Measurements from ENCODE around the gene AP1S3.
A peak's percentile ranks its signal among the peaks of the same experiment; 100 is the strongest.

AP1S3 gene

DNA sequence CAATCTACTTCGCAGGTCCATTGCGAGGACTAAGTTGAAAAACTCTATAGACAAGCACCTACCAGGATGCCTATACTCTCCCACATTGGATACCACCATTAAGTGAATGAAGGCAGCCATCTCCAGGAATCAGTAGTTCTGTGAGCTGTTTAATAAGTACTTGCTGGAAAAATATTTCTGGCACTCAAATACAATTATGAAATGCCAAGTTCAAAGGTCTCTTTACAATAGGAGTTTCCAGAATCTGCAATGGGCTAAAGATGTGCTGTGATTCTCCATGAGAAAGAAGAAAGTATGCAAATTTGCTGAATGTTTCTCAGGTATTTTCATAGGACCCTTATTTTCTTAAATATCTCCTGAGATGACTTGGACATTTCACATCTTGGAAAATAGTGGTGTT is 103.0 kb downstream of the AP1S3 start:
- Mint-ChIP-seq H3K27me3 (peaks cover 7% of the 10 kb centered on the region), H3K4me1 (no peaks in the 10 kb centered on the region), H3K27ac (no peak overlapping the region), H3K9me3 (no peaks in the 10 kb centered on the region), H3K4me3 (no peak overlapping the region)
- ATAC-seq = no peak
- DNase-seq = no peak

DNA sequence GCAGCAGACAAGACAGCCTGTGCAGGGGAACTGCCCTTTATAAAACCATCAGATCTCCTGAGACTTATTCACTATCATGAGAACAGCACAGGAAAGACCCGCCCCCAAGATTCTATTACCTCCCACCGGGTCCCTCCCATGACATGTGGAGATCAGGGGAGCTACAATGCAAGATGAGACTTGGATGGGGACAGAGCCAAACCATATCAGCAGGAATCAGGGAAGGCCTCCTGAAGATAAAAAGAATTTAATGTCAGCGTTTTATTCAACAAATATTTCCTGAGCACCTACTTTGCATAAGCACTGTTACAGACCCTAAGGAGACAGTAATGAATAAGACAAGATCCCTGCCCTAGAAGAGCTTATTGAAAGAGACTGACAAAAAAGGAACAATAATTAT is 105.0 kb downstream of the AP1S3 start:
- no peak overlapping the region for H3K4me3 Mint-ChIP-seq
- H3K4me1 Mint-ChIP-seq = no peaks in the 10 kb centered on the region
- H3K9me3 Mint-ChIP-seq = no peaks in the 10 kb centered on the region
- H3K27me3 Mint-ChIP-seq = no peaks in the 10 kb centered on the region
- DNase-seq = no peak
- peak overlapping the region in 1 of 2 donors; percentile 12 for H3K27ac Mint-ChIP-seq
- no peak for ATAC-seq

DNA sequence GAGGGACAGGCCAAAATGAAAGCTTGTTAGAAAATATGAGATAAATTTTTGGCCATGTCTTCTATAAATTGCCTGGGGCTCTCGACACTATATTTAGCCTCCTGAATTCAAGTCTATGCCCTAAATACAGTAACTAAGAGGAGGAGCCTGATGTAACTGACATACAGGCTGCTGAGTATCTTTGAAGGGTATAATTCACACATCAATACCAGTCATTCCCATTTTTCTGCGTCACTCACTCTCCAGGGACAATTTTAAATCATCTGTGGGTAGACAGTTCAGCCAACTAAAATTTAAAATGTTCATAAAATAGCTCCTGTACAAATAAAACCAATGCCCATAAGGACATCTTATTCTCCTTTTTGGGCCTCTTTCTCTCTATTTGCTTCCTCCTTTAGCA is 105.9 kb downstream of the AP1S3 start:
- no peak for DNase-seq
- H3K4me1 Mint-ChIP-seq = no peaks in the 10 kb centered on the region

DNA sequence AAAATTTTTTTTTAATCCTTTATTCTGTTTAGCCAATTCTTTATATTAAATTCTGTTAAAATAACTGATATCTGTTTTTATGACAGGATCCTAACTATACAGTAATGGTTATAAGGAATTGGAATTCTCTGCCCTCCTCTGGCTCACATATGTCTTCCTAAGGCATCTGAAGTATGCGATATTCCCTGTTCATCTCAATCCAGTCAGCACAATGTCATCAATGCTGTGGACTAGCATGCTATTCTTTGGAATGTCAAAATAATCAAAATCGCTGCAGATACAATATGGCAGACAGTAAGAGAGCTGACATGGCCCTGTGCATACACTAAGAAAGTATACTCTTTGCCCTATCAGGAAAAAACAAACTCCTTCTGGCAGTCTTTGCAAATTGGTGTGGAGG is 107.6 kb downstream of the AP1S3 start:
- H3K27ac Mint-ChIP-seq = no peak overlapping the region
- ATAC-seq (no peak), DNase-seq (no peak)
- no peaks in the 10 kb centered on the region for H3K27me3 Mint-ChIP-seq
- no peak overlapping the region for H3K4me3 Mint-ChIP-seq
- H3K4me1 Mint-ChIP-seq = no peaks in the 10 kb centered on the region
- H3K9me3 Mint-ChIP-seq = no peaks in the 10 kb centered on the region

More for the DNA sequence above, 105.9 kb downstream of the AP1S3 start:
- Mint-ChIP-seq H3K27ac (no peak overlapping the region), H3K27me3 (no peaks in the 10 kb centered on the region), H3K4me3 (no peak overlapping the region), H3K9me3 (no peaks in the 10 kb centered on the region)
- no peak for ATAC-seq

DNA sequence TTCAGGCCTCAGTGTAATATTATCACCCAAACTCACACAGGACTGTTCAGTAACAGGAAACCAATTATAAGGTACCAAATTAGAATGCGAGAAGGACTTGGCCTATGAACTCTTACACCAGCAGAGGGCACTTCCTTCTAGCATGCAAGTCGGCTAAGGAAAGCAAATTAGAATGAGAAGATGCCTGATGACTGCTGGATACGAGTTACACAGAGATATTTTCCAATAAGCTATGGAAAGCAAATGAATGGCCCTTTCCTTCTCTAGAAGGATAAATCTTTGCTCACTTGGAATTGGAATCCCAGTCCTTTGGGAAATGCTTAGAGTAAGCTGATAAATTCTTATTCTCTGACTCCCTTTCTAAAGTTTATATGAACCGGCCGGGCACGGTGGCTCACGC is 109.8 kb downstream of the AP1S3 start:
- no peaks in the 10 kb centered on the region for H3K4me1 Mint-ChIP-seq
- H3K4me3 Mint-ChIP-seq = no peak overlapping the region
- no peaks in the 10 kb centered on the region for H3K9me3 Mint-ChIP-seq
- H3K27ac Mint-ChIP-seq = no peak overlapping the region
- H3K27me3 Mint-ChIP-seq = no peaks in the 10 kb centered on the region
- DNase-seq = peak; percentile 6 to 16
- ATAC-seq = peak; percentile 72

DNA sequence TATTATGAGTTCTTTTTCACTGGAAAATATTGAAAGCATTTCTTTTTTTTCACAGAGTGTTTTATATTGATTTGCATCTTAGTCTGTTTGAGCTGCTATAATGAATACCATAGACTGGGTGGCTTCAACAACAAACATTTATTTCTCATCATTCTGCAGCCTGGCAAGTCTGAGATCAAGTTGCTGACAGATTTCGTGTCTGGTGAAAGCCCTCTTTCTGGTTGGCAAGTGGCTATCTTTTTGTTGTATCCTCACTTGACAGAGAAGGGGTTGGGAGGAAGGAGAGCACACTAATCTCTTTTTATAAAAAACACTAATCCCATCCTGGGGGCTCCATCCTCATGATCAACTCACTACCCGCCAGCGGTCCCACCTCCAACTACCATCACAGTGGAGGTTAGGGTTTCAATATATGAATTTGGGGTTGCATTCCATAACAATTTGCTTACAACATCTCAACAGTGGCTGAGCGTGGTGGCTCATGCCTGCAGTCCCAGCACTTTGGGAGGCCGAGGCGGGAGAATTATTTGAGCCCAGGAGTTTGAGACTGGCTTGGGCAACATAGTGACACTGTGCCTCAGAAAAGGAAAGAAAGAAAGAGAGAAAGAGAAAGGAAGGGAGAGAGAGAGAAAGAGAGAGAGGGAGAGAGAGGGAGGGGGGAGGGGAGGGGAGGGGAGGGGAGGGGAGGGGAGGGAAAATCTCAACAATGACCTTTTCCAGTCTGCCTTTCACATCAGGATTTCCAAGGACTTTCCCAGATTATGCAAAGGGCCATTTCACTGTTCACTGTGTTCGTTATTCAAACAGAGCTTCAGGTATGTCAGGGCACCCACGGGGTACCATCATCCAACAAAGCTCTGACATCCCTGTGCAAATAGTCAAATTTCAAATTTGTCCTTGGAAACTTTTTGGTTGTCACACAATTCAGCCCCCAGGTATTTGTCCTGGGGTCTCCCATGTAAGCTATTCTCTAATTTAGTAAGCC is 111.1 kb downstream of the AP1S3 start:
- ATAC-seq (no peak), DNase-seq (no peak)
- no peaks in the 10 kb centered on the region for H3K4me1 Mint-ChIP-seq
- no peaks in the 10 kb centered on the region for H3K27me3 Mint-ChIP-seq
- no peaks in the 10 kb centered on the region for H3K9me3 Mint-ChIP-seq
- no peak overlapping the region for H3K4me3 Mint-ChIP-seq
- no peak overlapping the region for H3K27ac Mint-ChIP-seq

DNA sequence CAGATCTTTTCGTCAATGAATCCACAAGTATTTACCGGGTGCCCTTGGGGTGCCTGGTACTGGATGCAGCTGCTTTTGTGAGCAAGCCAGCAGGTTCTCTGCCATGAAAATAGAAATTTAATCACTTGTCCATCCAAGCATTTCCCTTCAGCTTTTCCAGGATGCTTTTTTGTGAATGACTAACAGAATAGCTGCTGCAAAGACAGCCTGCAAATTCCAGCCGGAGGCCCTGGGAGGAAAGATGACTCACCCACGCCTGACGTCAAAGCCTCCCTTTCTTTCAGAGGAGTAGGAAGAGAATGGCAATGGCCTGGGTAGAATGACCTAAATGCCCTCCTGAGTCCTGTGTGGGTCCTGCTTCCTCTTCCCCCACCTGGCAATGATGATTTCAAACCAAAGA is 111.9 kb downstream of the AP1S3 start:
- ATAC-seq (no peak), DNase-seq (no peak)
- no peaks in the 10 kb centered on the region for H3K9me3 Mint-ChIP-seq
- no peak overlapping the region for H3K27ac Mint-ChIP-seq
- H3K27me3 Mint-ChIP-seq = no peaks in the 10 kb centered on the region
- H3K4me1 Mint-ChIP-seq = no peaks in the 10 kb centered on the region
- H3K4me3 Mint-ChIP-seq = no peak overlapping the region

DNA sequence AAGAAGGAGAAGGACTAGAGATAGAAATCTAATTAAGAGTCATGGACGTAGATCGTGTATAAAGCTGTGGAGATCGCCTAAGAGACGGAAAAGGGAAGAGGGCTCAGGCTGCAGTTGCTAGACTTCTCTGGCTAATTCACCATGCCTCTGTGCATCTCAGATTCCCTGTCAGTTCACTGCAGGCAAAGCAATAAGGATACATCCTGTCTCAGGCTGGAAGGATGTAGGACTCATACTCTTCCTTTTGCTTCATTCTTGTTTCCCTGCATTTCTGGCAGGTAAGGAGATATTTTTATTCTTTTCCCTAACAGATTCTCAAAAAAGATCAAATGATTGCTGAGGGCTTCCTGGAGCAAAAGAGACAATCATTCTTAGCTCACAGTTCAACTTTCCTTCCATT is 112.5 kb downstream of the AP1S3 start:
- ATAC-seq (no peak), DNase-seq (no peak)
- Mint-ChIP-seq H3K9me3 (no peaks in the 10 kb centered on the region), H3K27ac (no peak overlapping the region), H3K27me3 (peaks cover 1% of the 10 kb centered on the region), H3K4me1 (no peaks in the 10 kb centered on the region), H3K4me3 (no peak overlapping the region)

DNA sequence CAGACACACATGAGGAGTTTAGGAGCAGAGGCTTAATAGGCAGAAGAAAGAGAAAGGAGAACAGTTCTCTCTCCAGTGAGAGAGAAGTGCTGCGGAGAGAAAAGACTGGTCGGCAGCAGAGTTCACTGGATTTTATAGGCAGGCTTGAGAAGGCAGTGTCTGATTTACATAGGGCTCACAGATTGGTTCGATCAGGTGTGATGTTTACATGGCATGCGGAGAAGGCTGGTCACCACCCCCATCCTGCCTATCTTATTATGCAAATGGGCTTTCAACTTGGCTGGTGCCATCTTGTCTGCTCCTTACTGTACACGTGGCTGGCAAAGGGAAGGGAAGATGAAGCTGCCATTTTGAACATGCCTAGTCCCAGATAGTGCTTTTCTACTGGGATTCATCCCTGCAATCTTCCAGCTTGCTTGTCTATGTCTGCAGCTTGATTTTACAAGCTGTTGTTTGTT is 113.4 kb downstream of the AP1S3 start:
- H3K9me3 Mint-ChIP-seq = no peaks in the 10 kb centered on the region
- no peak for DNase-seq
- no peak for ATAC-seq
- peaks cover 7% of the 10 kb centered on the region for H3K27me3 Mint-ChIP-seq
- no peak overlapping the region for H3K27ac Mint-ChIP-seq
- H3K4me1 Mint-ChIP-seq = no peaks in the 10 kb centered on the region
- no peak overlapping the region for H3K4me3 Mint-ChIP-seq

DNA sequence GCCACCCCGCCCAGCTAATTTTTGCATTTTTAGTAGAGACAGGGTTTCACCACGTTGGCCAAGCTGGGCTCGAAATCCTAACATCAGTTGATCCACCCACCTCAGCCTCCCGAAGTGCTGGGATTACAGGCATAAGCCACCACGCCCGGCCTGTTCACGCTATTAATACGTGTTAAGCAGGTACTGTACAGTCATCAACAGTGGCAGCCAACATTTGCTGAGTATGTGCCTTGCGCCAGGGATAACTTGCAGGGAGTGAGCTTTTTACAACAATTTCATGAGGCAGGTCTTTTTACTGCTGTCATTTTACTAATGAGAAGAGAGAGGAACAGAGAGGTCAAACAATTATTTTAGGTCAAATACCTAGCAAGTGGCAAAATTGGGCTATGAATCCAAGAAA is 115.2 kb downstream of the AP1S3 start:
- DNase-seq (no peak), ATAC-seq (no peak)
- Mint-ChIP-seq H3K27ac (no peak overlapping the region), H3K4me3 (no peak overlapping the region), H3K27me3 (peaks cover 7% of the 10 kb centered on the region), H3K4me1 (no peaks in the 10 kb centered on the region), H3K9me3 (peaks cover 0 to 1% of the 10 kb centered on the region in 2 donors)

DNA sequence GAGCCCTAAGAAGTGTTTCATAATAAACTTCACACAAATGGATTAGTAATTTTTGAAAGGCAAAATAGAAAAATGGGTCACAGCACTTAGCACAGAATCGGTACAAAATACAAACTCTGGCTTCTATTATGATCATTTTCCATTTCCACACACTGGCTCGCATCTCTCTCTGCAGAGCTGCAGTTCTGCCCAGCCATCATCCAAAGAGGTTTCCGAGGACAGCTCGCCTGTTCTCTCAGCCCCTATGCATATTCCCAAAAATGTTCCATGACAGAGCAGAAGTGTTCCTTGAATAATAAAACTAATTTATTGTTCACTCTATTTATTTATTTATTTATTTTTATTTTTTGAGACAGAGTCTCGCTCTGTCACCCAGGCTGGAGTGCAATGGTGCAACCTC is 115.6 kb downstream of the AP1S3 start:
- H3K27ac Mint-ChIP-seq = no peak overlapping the region
- H3K9me3 Mint-ChIP-seq = peaks cover 4 to 6% of the 10 kb centered on the region in 2 donors
- ATAC-seq (no peak), DNase-seq (no peak)
- H3K4me3 Mint-ChIP-seq = no peak overlapping the region
- no peaks in the 10 kb centered on the region for H3K4me1 Mint-ChIP-seq
- H3K27me3 Mint-ChIP-seq = peaks cover 7% of the 10 kb centered on the region

DNA sequence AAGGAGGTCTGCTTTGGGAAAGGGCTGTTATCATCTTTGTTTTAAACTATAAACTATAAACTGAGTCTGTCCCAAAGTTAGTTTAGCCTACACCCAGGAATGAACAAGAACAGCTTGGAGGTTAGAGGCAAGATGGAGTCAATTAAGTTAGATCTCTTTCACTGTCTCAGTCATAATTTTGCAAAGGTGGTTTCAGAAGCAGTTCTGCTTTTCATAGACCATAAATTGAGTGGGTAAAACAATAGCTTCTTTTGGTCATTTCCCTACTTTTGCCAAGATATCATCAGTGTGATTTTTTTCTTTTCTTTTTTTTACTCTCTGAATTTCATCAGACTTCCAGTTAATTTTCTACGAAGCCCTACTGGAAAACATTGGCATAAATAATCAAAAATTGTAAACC is 117.0 kb downstream of the AP1S3 start:
- peaks cover 7% of the 10 kb centered on the region in 2 donors for H3K9me3 Mint-ChIP-seq
- H3K27ac Mint-ChIP-seq = no peak overlapping the region
- DNase-seq (no peak), ATAC-seq (no peak)
- no peak overlapping the region for H3K4me3 Mint-ChIP-seq
- peaks cover 7% of the 10 kb centered on the region for H3K27me3 Mint-ChIP-seq
- no peaks in the 10 kb centered on the region for H3K4me1 Mint-ChIP-seq

DNA sequence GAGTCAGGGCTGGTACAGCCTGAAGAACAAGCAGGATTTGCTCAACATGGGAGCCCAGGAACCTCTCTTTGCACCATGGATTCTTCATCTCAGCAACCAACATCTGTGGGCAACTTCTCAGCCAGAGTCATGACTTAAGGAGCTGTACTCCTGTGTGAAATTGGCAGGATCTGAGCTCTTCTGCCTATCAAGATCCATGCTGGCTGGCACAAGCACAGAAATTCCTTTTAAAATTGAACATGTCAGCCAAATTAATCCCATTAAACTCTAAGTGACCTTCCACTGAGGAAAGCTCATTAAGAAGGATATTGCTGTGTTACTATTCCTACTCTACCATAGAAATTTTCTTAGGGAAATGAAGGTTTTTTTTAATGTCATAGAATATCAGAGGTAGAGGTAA is 124.7 kb downstream of the AP1S3 start:
- Mint-ChIP-seq H3K4me3 (no peak overlapping the region), H3K27me3 (peaks cover 23% of the 10 kb centered on the region), H3K9me3 (peaks cover 7% of the 10 kb centered on the region in 2 donors), H3K4me1 (no peaks in the 10 kb centered on the region), H3K27ac (no peak overlapping the region)
- ATAC-seq (no peak), DNase-seq (no peak)

DNA sequence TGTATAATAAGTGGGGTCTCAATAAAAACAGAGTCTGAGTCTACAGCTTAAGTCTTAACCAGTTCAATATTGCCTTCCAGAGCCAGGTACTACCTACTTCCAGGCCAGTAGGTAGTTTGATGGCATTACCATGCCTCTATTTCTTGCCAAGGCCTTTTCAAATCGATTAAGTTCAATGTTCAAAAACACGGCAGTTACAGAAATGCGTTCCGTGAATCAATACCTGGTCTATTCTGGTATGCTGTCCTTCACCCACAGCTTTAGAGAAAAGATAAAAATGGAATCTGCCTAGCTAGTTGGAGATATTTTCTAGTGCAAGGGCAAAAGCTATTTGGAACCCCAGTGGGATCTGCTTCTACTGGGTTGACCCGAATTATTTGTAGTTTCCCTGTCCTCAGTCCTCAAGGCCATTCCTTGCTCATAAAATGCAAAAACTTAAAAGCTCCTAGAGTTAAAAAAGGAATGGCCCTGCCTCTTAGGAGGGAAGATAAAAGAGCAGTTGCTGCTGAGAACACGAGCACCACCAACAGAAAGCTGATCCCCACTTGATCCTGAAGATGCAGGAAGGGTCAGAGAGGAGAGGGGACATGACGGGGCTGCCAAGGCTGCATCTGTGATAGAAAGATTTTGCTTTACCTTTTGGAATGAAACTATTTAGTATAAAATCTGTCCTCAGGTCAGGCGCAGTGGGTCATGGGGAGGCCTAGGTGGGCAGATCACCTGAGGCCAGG is 125.6 kb downstream of the AP1S3 start:
- H3K9me3 Mint-ChIP-seq = peaks cover 1 to 3% of the 10 kb centered on the region in 2 donors
- ATAC-seq = no peak

More for the DNA sequence above, 125.6 kb downstream of the AP1S3 start:
- Mint-ChIP-seq H3K27ac (no peak overlapping the region), H3K4me3 (no peak overlapping the region), H3K4me1 (no peaks in the 10 kb centered on the region), H3K27me3 (peaks cover 23% of the 10 kb centered on the region)
- no peak for DNase-seq
